CD4-positive, alpha-beta memory T cell (primary cell): ENCODE measurements around the gene KRT36. TPM values are rescaled to one million over a fixed set of nuclear protein-coding genes. Genes with fewer than 3 reads are reported as not detected.

Source experiments
- CTCF ChIA-PET: fragments of 350-600 bp; sonication (Branson Sonifier 250); formaldehyde crosslinking; loops from one replicate; lab custom pipeline; 2021; ENCODE audit warnings: inconsistent platforms; ENCODE audit not compliant: partially characterized antibody; lab: Charles Lee
- POLR2A ChIA-PET: fragments of 350-600 bp; sonication (Branson Sonifier 250); formaldehyde crosslinking; loops from one replicate; lab custom pipeline; 2021; ENCODE audit not compliant: partially characterized antibody; lab: Charles Lee
- DNase-seq, 5 donors: peaks; one replicate each; pipeline versions ENCODE4 v3.0.0 to v3.0.0-alpha.2; 2020 to 2022; ENCODE audit warnings: mixed read lengths in 1 of 5
- H3K27ac ChIP-seq: one replicate; pipeline ENCODE4 v1.7.0; 2013; ENCODE audit warnings: low read depth, low read length
- H3K27me3 ChIP-seq: 2 replicates; pipeline ENCODE4 v1.7.0; 2013; ENCODE audit warnings: mild to moderate bottlenecking, low read length, moderate library complexity; ENCODE audit not compliant: insufficient read depth
- H3K36me3 ChIP-seq: 2 replicates; pipeline ENCODE4 v1.7.0; 2013; ENCODE audit warnings: mild to moderate bottlenecking, low read length, moderate library complexity; ENCODE audit not compliant: insufficient read depth
- H3K4me1 ChIP-seq: 2 replicates; pipeline ENCODE4 v1.7.0; 2013; ENCODE audit warnings: mild to moderate bottlenecking, low read length, moderate library complexity; ENCODE audit not compliant: insufficient read depth
- H3K4me3 ChIP-seq, 2 donors: one replicate each; pipeline ENCODE4 v1.7.0; 2013; ENCODE audit warnings: low read length in 2 of 2, mild to moderate bottlenecking in 1 of 2
- H3K9me3 ChIP-seq, 2 donors: one replicate each; pipeline ENCODE4 v1.7.0; 2013; ENCODE audit warnings: low read length in 2 of 2, control low read depth in 1 of 2; ENCODE audit not compliant: control insufficient read depth in 1 of 2
- H3K27ac Mint-ChIP-seq, 7 donors: one replicate each; pipeline ENCODE4 v1.8.0; 2020 to 2021; ENCODE audit warnings: mixed read lengths in 7 of 7, mild to moderate bottlenecking in 6 of 7, inconsistent platforms in 3 of 7, moderate library complexity in 3 of 7
- H3K27me3 Mint-ChIP-seq, 2 donors: one replicate each; pipeline ENCODE4 v1.8.0; 2020 to 2021; ENCODE audit warnings: mixed read lengths in 2 of 2
- H3K36me3 Mint-ChIP-seq, 2 donors: one replicate each; pipeline ENCODE4 v1.8.0; 2020 to 2021; ENCODE audit warnings: mixed read lengths in 2 of 2, inconsistent platforms in 1 of 2, mild to moderate bottlenecking in 1 of 2
- H3K4me1 Mint-ChIP-seq, 4 donors: one replicate each; pipeline ENCODE4 v1.8.0; 2020 to 2021; ENCODE audit warnings: mixed read lengths in 4 of 4, mild to moderate bottlenecking in 1 of 4
- H3K4me3 Mint-ChIP-seq, 8 donors: one replicate each; pipeline ENCODE4 v1.8.0; 2020 to 2021; ENCODE audit warnings: mixed read lengths in 8 of 8, mild to moderate bottlenecking in 7 of 8, moderate library complexity in 6 of 8, inconsistent platforms in 3 of 8
- H3K9me3 Mint-ChIP-seq, 8 donors: one replicate each; pipeline ENCODE4 v1.8.0; 2020 to 2021; ENCODE audit warnings: mixed read lengths in 8 of 8, mild to moderate bottlenecking in 5 of 8, inconsistent platforms in 3 of 8, moderate library complexity in 1 of 8
- intact Hi-C: fragments of 100-400 bp; cut with micrococcal nuclease; formaldehyde crosslinking; loops from one replicate; pipeline ENCODE4 v1.15.1; 2023
- polyA plus RNA-seq, 2 donors: library from polyadenylated mRNA; unstranded; fragments of 300-500 nt; fragmentation: Illumina TruSeq; gene quantifications; one replicate each; pipeline ENCODE4 v1.2.3, GENCODE V29; 2021
- total RNA-seq, 2 experiments: library from RNA; stranded (reverse); gene quantifications; one replicate each; pipeline ENCODE4 v1.2.3, GENCODE V29; 2021

Gene KRT36
- total and polyA plus RNA-seq, 4 experiments from 2014 or later = not detected

- CTCF ChIA-PET = interaction anchor here (1.2 kb wide), 1 partner anchor 9 kb away, joined by 3 read pairs; the partner anchor contains the start of gene KRT36
- H3K4me3 ChIP-seq = no peak within 1 kb of the TSS
- peak within 1 kb of the TSS in 1 of 7 donors; percentile 21 for H3K27ac Mint-ChIP-seq
These were observed 8.7 kb downstream of the KRT36 start, which contains the start of gene KRT35 for GRCh38 chr17:41481036-41481435. Gene KRT35, minus strand, starts transcription at chr17:41481151. Its CDS starts 54 bp downstream, at chr17:41481097.

GRCh38 chr17:41480581-41480980, 9.1 kb downstream of the KRT36 start:
- Histone ChIP-seq H3K27me3 (no peaks in the 10 kb centered on the region), H3K4me3 (no peak overlapping the region), H3K4me1 (no peaks in the 10 kb centered on the region), H3K27ac (no peak overlapping the region), H3K9me3 (no peaks in the 10 kb centered on the region), H3K36me3 (no peaks in the 10 kb centered on the region)
- Mint-ChIP-seq H3K4me1 (no peaks in the 10 kb centered on the region), H3K27ac (no peak overlapping the region), H3K9me3 (no peaks in the 10 kb centered on the region), H3K27me3 (no peaks in the 10 kb centered on the region), H3K4me3 (no peak overlapping the region), H3K36me3 (no peaks in the 10 kb centered on the region)
- POLR2A ChIA-PET = no interaction called here
- DNase-seq = no peak
- CTCF ChIA-PET = interaction anchor here (1.2 kb wide), 1 partner anchor 9 kb away, joined by 3 read pairs; the partner anchor contains the start of gene KRT36
- intact Hi-C loops = no loop called here

More at GRCh38 chr17:41481036-41481435, 8.7 kb downstream of the KRT36 start, which contains the start of gene KRT35:
- Mint-ChIP-seq H3K4me3 (no peak within 1 kb of the TSS), H3K36me3 (no peaks in the 10 kb centered on the region), H3K4me1 (no peaks in the 10 kb centered on the region), H3K9me3 (no peaks in the 10 kb centered on the region), H3K27me3 (no peaks in the 10 kb centered on the region)
- no peaks in the 10 kb centered on the region for H3K4me1 ChIP-seq
- no peaks in the 10 kb centered on the region for H3K9me3 ChIP-seq
- H3K36me3 ChIP-seq = no peaks in the 10 kb centered on the region
- no peak within 1 kb of the TSS for H3K27ac ChIP-seq
- DNase-seq = no peak
- H3K27me3 ChIP-seq = no peaks in the 10 kb centered on the region
- intact Hi-C loops = no loop called here
- POLR2A ChIA-PET = no interaction called here

GRCh38 chr17:41480136-41480535, 9.6 kb downstream of the KRT36 start:
- no peaks in the 10 kb centered on the region for H3K4me1 Mint-ChIP-seq
- POLR2A ChIA-PET = no interaction called here

GRCh38 chr17:41478237-41478636, 11.5 kb downstream of the KRT36 start:
- H3K27me3 ChIP-seq = no peaks in the 10 kb centered on the region
- no peaks in the 10 kb centered on the region for H3K4me1 Mint-ChIP-seq
- ChIA-PET CTCF (interaction anchor here (1.7 kb wide), 1 partner anchor 11 kb away, joined by 4 read pairs; the partner anchor contains the start of gene KRT32), POLR2A (no interaction called here)
- H3K27me3 Mint-ChIP-seq = no peaks in the 10 kb centered on the region
- no peak overlapping the region for H3K4me3 ChIP-seq
- intact Hi-C loops = no loop called here
- H3K9me3 Mint-ChIP-seq = no peaks in the 10 kb centered on the region
- H3K36me3 ChIP-seq = no peaks in the 10 kb centered on the region
- no peak overlapping the region for H3K27ac Mint-ChIP-seq
- no peak overlapping the region for H3K4me3 Mint-ChIP-seq
- no peak overlapping the region for H3K27ac ChIP-seq
- DNase-seq = no peak
- H3K9me3 ChIP-seq = no peaks in the 10 kb centered on the region
- no peaks in the 10 kb centered on the region for H3K4me1 ChIP-seq
- H3K36me3 Mint-ChIP-seq = no peaks in the 10 kb centered on the region

More at GRCh38 chr17:41480136-41480535, 9.6 kb downstream of the KRT36 start:
- intact Hi-C loops = no loop called here
- Histone ChIP-seq H3K27me3 (no peaks in the 10 kb centered on the region), H3K4me1 (no peaks in the 10 kb centered on the region), H3K36me3 (no peaks in the 10 kb centered on the region), H3K9me3 (no peaks in the 10 kb centered on the region), H3K27ac (no peak overlapping the region), H3K4me3 (no peak overlapping the region)
- H3K4me3 Mint-ChIP-seq = no peak overlapping the region
- H3K36me3 Mint-ChIP-seq = no peaks in the 10 kb centered on the region
- H3K27ac Mint-ChIP-seq = no peak overlapping the region
- no peaks in the 10 kb centered on the region for H3K9me3 Mint-ChIP-seq
- CTCF ChIA-PET = interaction anchor here (1.2 kb wide), 1 partner anchor 10 kb away, joined by 3 read pairs; the partner anchor contains the start of gene KRT36
- H3K27me3 Mint-ChIP-seq = no peaks in the 10 kb centered on the region
- DNase-seq = no peak

- DNase-seq = no peak
- Mint-ChIP-seq H3K4me1 (no peaks in the 10 kb centered on the region), H3K36me3 (no peaks in the 10 kb centered on the region), H3K27me3 (no peaks in the 10 kb centered on the region), H3K27ac (peak overlapping the region in 1 of 7 donors; percentile 18), H3K4me3 (no peak overlapping the region), H3K9me3 (peaks cover 0 to 2% (median 0%) of the 10 kb centered on the region in 8 donors)
- ChIA-PET CTCF (interaction anchor here (1.7 kb wide), 1 partner anchor 10 kb away, joined by 4 read pairs; the partner anchor contains the start of gene KRT32), POLR2A (no interaction called here)
- no peaks in the 10 kb centered on the region for H3K36me3 ChIP-seq
- intact Hi-C loops = no loop called here
- H3K9me3 ChIP-seq = no peaks in the 10 kb centered on the region
- no peaks in the 10 kb centered on the region for H3K4me1 ChIP-seq
- no peaks in the 10 kb centered on the region for H3K27me3 ChIP-seq
- no peak overlapping the region for H3K4me3 ChIP-seq
- H3K27ac ChIP-seq = no peak overlapping the region
These were observed 12.6 kb downstream of the KRT36 start for GRCh38 chr17:41476866-41477815.

GRCh38 chr17:41475421-41475820, 14.3 kb downstream of the KRT36 start:
- CTCF ChIA-PET = no interaction called here
- no peak overlapping the region for H3K4me3 ChIP-seq
- no peaks in the 10 kb centered on the region for H3K4me1 ChIP-seq
- no peak for DNase-seq
- Mint-ChIP-seq H3K4me3 (no peak overlapping the region), H3K27ac (no peak overlapping the region), H3K4me1 (no peaks in the 10 kb centered on the region), H3K9me3 (peaks cover 0 to 4% (median 0%) of the 10 kb centered on the region in 8 donors), H3K27me3 (no peaks in the 10 kb centered on the region), H3K36me3 (no peaks in the 10 kb centered on the region)
- intact Hi-C loops = no loop called here
- H3K36me3 ChIP-seq = no peaks in the 10 kb centered on the region
- H3K27me3 ChIP-seq = no peaks in the 10 kb centered on the region
- H3K9me3 ChIP-seq = no peaks in the 10 kb centered on the region
- POLR2A ChIA-PET = no interaction called here
- no peak overlapping the region for H3K27ac ChIP-seq

- H3K4me1 Mint-ChIP-seq = no peaks in the 10 kb centered on the region
- H3K4me3 Mint-ChIP-seq = no peak overlapping the region
- Histone ChIP-seq H3K4me1 (no peaks in the 10 kb centered on the region), H3K9me3 (no peaks in the 10 kb centered on the region), H3K36me3 (no peaks in the 10 kb centered on the region), H3K27me3 (no peaks in the 10 kb centered on the region), H3K27ac (no peak overlapping the region), H3K4me3 (no peak overlapping the region)
- CTCF ChIA-PET = no interaction called here
- intact Hi-C loops = no loop called here
- H3K27ac Mint-ChIP-seq = no peak overlapping the region
- POLR2A ChIA-PET = interaction anchor here (1.2 kb wide), 1 partner anchor 213 kb away, joined by 3 read pairs; no protein-coding TSS in a partner anchor
- no peaks in the 10 kb centered on the region for H3K36me3 Mint-ChIP-seq
- DNase-seq = no peak
- H3K9me3 Mint-ChIP-seq = peaks cover 0 to 4% (median 0%) of the 10 kb centered on the region in 8 donors
- no peaks in the 10 kb centered on the region for H3K27me3 Mint-ChIP-seq
These were observed 14.8 kb downstream of the KRT36 start for GRCh38 chr17:41474863-41475262.
